K562 (cell line): ENCODE data around the gene KIF23. TPM values are rescaled to one million over a fixed set of nuclear protein-coding genes. Genes with fewer than 3 reads are reported as not detected.
A peak's percentile ranks its signal among the peaks of the same experiment; 100 is the strongest.

Experiments
- ARNT ChIP-seq, 2 experiments: fragments of 450-650 bp; IDR thresholded peaks; 2 replicates each; pipeline ENCODE4 v1.6.1; 2016; ENCODE audit warnings: mild to moderate bottlenecking in 1 of 2
- HES1 ChIP-seq: fragments of 450-650 bp; IDR thresholded peaks from 2 replicates; pipeline ENCODE4 v1.6.1; 2016; ENCODE audit warnings: low read depth, mild to moderate bottlenecking, moderate library complexity
- HMGXB4 ChIP-seq: sonication (generic); formaldehyde crosslinking; IDR thresholded peaks from 2 replicates; pipeline ENCODE4 v1.8.1; 2023; ENCODE audit warnings: mild to moderate bottlenecking, missing genetic modification reagents
- MAFG ChIP-seq: fragments of 450-650 bp; conservative IDR thresholded peaks from 2 replicates; pipeline ENCODE4 v1.6.1; 2016; ENCODE audit warnings: missing genetic modification characterization, missing compliant biosample characterization
- NR2C1 ChIP-seq, 2 experiments: fragments of 450-650 bp; IDR thresholded peaks; 2 replicates each; pipeline ENCODE4 v1.6.1; 2017; ENCODE audit warnings: mild to moderate bottlenecking in 2 of 2, antibody characterized with exemption in 1 of 2, inconsistent platforms in 1 of 2, missing compliant biosample characterization in 1 of 2, missing genetic modification characterization in 1 of 2
- POU5F1 ChIP-seq: fragments of 150-350 bp; IDR thresholded peaks from 2 replicates; pipeline ENCODE4 v1.6.1; 2014; ENCODE audit warnings: borderline replicate concordance, low read length, low read depth, mild to moderate bottlenecking; ENCODE audit not compliant: partially characterized antibody
- SFPQ ChIP-seq: fragments of 200-400 bp; formaldehyde crosslinking; IDR thresholded peaks from 2 replicates; pipeline ENCODE4 v1.6.1; 2017; ENCODE audit warnings: mild to moderate bottlenecking, low read depth, low read length, moderate library complexity
- SMARCB1 ChIP-seq: IDR thresholded peaks from 2 replicates; pipeline ENCODE4 v1.6.1; 2011; ENCODE audit warnings: improper control_type of control experiment, low read depth; ENCODE audit not compliant: insufficient read length
- TRIM24 ChIP-seq, 2 experiments: fragments of 450-650 bp; IDR thresholded peaks; 2 replicates each; pipeline ENCODE4 v1.6.1; 2016
- ZC3H4 ChIP-seq: sonication (generic); formaldehyde crosslinking; IDR thresholded peaks from 2 replicates; pipeline ENCODE4 v1.9.0; 2021; ENCODE audit warnings: missing genetic modification reagents, borderline replicate concordance
- ZFPM2 ChIP-seq: fragments of 250-450 bp; sonication (Bioruptor Pico); IDR thresholded peaks from 2 replicates; pipeline ENCODE4 v1.5.1; 2022; ENCODE audit warnings: mild to moderate bottlenecking
- polyA plus RNA-seq, 8 experiments: library from polyadenylated mRNA; depleted of rRNA in 4 of 8; stranded (reverse) in 5 of 8; unstranded in 3 of 8; fragments of >200 nt; fragmentation: Nextera tagmentation in 2 of 8; fragmentation: Illumina TruSeq in 1 of 8; extraction: Ambion mirVana in 2 of 8; extraction: Trizol in 1 of 8; gene quantifications; 2 replicates each; pipeline versions ENCODE4 v1.2.1 to v1.2.3, GENCODE V29; 2011 to 2014; ENCODE audit warnings: inconsistent platforms in 1 of 8, missing spikeins in 1 of 8
- total RNA-seq, 7 experiments: library from RNA; depleted of rRNA in 6 of 7; stranded (reverse); fragments of >200 nt in 6 of 7; fragmentation: Illumina TruSeq in 2 of 7; extraction: Trizol in 2 of 7; gene quantifications; 2 replicates each; pipeline versions ENCODE4 v1.2.1 to v1.2.3, GENCODE V29; 2011 to 2021; ENCODE audit warnings: low replicate concordance in 1 of 7
- TF ChIP-seq, protein P1 (sequence below), 2 experiments: fragments of 450-650 bp; IDR thresholded peaks; 2 replicates each; pipeline ENCODE4 v1.6.1; 2016; ENCODE audit warnings: mild to moderate bottlenecking in 2 of 2, borderline replicate concordance in 1 of 2, low read depth in 1 of 2, moderate library complexity in 1 of 2

KIF23 gene
- total and polyA plus RNA-seq, 9 of the 15 experiments (the other 6 are each of a cell fraction or from before 2014, with no cell fraction given): 29.4 to 58.2 (median 41.9) TPM

GRCh38 chr15:69462493-69463181 lies 48.5 kb downstream of the KIF23 start (continued):
- TF ChIP-seq, protein P1, sequence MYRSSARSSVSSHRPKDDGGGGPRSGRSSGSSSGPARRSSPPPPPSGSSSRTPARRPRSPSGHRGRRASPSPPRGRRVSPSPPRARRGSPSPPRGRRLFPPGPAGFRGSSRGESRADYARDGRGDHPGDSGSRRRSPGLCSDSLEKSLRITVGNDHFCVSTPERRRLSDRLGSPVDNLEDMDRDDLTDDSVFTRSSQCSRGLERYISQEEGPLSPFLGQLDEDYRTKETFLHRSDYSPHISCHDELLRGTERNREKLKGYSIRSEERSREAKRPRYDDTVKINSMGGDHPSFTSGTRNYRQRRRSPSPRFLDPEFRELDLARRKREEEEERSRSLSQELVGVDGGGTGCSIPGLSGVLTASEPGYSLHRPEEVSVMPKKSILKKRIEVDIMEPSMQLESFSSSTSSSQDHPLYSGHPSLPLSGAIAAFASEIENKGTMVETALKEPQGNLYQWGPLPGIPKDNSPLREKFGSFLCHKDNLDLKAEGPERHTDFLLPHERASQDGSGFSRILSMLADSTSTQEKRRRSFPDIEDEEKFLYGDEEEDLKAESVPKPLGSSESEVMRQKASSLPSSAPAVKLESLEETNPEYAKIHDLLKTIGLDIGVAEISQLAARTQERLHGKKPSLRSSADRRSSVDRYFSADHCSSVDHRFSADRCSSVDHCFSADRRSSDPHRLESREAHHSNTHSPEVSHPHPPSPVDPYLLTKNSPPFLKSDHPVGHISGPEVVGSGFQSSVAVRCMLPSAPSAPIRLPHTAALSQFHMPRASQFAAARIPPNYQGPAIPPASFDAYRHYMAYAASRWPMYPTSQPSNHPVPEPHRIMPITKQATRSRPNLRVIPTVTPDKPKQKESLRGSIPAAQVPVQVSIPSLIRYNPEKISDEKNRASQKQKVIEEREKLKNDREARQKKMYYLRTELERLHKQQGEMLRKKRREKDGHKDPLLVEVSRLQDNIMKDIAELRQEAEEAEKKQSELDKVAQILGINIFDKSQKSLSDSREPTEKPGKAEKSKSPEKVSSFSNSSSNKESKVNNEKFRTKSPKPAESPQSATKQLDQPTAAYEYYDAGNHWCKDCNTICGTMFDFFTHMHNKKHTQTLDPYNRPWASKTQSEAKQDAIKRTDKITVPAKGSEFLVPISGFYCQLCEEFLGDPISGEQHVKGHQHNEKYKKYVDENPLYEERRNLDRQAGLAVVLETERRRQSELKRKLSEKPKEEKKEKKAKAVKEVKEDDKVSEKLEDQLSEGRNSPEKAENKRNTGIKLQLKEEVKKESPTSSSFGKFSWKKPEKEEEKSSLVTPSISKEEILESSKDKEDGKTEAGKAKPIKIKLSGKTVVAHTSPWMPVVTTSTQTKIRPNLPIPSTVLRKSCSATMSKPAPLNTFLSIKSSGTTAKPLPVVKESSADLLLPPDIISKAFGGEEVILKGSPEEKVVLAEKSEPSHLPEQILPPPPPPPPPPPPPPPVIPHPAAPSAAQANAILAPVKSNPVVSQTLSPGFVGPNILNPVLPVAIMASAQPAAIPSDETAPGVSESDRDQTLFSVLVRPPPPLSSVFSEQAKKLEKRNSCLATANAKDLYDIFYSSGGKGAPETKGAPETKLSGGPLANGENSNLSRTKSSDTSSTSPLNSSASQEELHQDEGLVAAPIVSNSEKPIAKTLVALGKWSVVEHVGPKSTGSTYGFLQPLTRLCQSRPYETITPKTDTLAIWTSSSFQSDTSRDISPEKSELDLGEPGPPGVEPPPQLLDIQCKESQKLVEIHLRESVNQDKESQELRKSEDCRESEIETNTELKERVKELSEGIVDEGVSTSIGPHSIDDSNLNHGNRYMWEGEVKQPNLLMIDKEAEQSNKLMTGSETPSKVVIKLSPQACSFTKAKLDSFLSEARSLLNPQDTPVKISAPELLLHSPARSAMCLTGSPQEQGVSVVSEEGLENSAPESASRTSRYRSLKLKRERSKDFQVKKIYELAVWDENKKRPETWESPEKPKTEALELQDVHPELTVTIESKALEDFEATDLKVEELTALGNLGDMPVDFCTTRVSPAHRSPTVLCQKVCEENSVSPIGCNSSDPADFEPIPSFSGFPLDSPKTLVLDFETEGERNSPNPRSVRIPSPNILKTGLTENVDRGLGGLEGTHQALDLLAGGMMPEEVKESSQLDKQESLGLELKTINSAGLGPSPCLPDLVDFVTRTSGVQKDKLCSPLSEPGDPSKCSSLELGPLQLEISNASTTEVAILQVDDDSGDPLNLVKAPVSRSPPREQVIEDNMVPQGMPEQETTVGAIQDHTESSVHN (IDR thresholded peaks at IDR 0.05; ENCODE audit: borderline replicate concordance in 1 of 2, low read depth in 1 of 2): no peak
- TF ChIP-seq ZC3H4 (CRISPR knock-in tag): no peak
- TF ChIP-seq NR2C1 (IDR thresholded peaks at IDR 0.05): peak; percentile 90
- peak; percentile 81 for TF ChIP-seq NR2C1 (tag; IDR thresholded peaks at IDR 0.05)
- TF ChIP-seq SMARCB1: no peak
- TF ChIP-seq SFPQ: no peak
- TF ChIP-seq ZFPM2 (CRISPR knock-in tag): no peak
- TF ChIP-seq HMGXB4 (CRISPR knock-in tag): no peak
- TF ChIP-seq TRIM24 (IDR thresholded peaks at IDR 0.05): no peak
- no peak for TF ChIP-seq ARNT (IDR thresholded peaks at IDR 0.05)
- no peak for TF ChIP-seq HES1
- TF ChIP-seq POU5F1: no peak
- TF ChIP-seq MAFG (tag): no peak
